Stimulated activated CD4-positive, alpha-beta T cell treated with anti-CD3 and anti-CD28 coated beads, Interleukin-15, amount 100 ng/mL, for 48 hours (primary cell): ENCODE results near the gene B4GALT6.

Source experiments
- DNase-seq, 2 donors: peaks; one replicate each; pipeline ENCODE4 v3.0.0-alpha.2; 2020; ENCODE audit warnings: low read depth in 2 of 2

The B4GALT6 gene

GRCh38 chr18:31595121-31595771 is 89.1 kb downstream of the B4GALT6 start:
- DNase-seq = no peak

- DNase-seq = no peak
Measured at GRCh38 chr18:31592506-31593157, 91.7 kb downstream of the B4GALT6 start.

GRCh38 chr18:31591628-31592027 is 92.8 kb downstream of the B4GALT6 start, which contains the start of gene TTR:
TTR (plus strand) TSS chr18:31591877; CDS start chr18:31591903, 26 bp downstream.
- DNase-seq = no peak

- no peak for DNase-seq
Measured at GRCh38 chr18:31591113-31591512, 93.3 kb downstream of the B4GALT6 start.

- no peak for DNase-seq
Measured at GRCh38 chr18:31590570-31590969, 93.8 kb downstream of the B4GALT6 start.

GRCh38 chr18:31587529-31587928 is 96.9 kb downstream of the B4GALT6 start:
- DNase-seq = no peak

- DNase-seq = no peak
Measured at GRCh38 chr18:31586616-31587015, 97.8 kb downstream of the B4GALT6 start.

GRCh38 chr18:31585991-31586390 is 98.4 kb downstream of the B4GALT6 start:
- DNase-seq = no peak

GRCh38 chr18:31583185-31583854 is 101.1 kb downstream of the B4GALT6 start:
- DNase-seq = no peak

- no peak for DNase-seq
Measured at GRCh38 chr18:31581498-31582197, 102.7 kb downstream of the B4GALT6 start.

- no peak for DNase-seq
Measured at GRCh38 chr18:31579375-31579774, 105.0 kb downstream of the B4GALT6 start.

GRCh38 chr18:31578126-31578525 is 106.3 kb downstream of the B4GALT6 start:
- DNase-seq = no peak

GRCh38 chr18:31577195-31577594 is 107.2 kb downstream of the B4GALT6 start:
- DNase-seq = no peak

GRCh38 chr18:31576670-31577069 is 107.7 kb downstream of the B4GALT6 start:
- no peak for DNase-seq

- no peak for DNase-seq
Measured at GRCh38 chr18:31575515-31576257, 108.7 kb downstream of the B4GALT6 start.

GRCh38 chr18:31574359-31574758 is 110.0 kb downstream of the B4GALT6 start:
- no peak for DNase-seq
